ENCODE measurements around the gene SOX5. TPM values are rescaled to one million over a fixed set of nuclear protein-coding genes. Genes with fewer than 3 reads are reported as not detected.
A peak's percentile ranks its signal among the peaks of the same experiment; 100 is the strongest.

SOX5 gene
- total and polyA plus RNA-seq, 3 donors from 2014 or later: 26.0 to 93.3 (median 29.2) TPM

GRCh38 chr12:23954332-23954731 is 4.9 kb upstream of the SOX5 start:
- DNase-seq: no peak
- Histone ChIP-seq H3K36me3 (ENCODE audit: low read depth, missing control alignments) (no peaks in the 10 kb centered on the region), H3K4me3 (no peak overlapping the region), H3K4me1 (no peaks in the 10 kb centered on the region), H3K27me3 (no peaks in the 10 kb centered on the region), H3K27ac (no peak overlapping the region), H3K9me3 (no peaks in the 10 kb centered on the region)
- no peak for TF ChIP-seq POLR2A (IDR thresholded peaks at IDR 0.05)
- TF ChIP-seq, protein P1, sequence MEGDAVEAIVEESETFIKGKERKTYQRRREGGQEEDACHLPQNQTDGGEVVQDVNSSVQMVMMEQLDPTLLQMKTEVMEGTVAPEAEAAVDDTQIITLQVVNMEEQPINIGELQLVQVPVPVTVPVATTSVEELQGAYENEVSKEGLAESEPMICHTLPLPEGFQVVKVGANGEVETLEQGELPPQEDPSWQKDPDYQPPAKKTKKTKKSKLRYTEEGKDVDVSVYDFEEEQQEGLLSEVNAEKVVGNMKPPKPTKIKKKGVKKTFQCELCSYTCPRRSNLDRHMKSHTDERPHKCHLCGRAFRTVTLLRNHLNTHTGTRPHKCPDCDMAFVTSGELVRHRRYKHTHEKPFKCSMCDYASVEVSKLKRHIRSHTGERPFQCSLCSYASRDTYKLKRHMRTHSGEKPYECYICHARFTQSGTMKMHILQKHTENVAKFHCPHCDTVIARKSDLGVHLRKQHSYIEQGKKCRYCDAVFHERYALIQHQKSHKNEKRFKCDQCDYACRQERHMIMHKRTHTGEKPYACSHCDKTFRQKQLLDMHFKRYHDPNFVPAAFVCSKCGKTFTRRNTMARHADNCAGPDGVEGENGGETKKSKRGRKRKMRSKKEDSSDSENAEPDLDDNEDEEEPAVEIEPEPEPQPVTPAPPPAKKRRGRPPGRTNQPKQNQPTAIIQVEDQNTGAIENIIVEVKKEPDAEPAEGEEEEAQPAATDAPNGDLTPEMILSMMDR (IDR thresholded peaks at IDR 0.05): no peak
- intact Hi-C loops (cut with DNase I; ENCODE audit: low total_unique reads): no loop called here

DNA sequence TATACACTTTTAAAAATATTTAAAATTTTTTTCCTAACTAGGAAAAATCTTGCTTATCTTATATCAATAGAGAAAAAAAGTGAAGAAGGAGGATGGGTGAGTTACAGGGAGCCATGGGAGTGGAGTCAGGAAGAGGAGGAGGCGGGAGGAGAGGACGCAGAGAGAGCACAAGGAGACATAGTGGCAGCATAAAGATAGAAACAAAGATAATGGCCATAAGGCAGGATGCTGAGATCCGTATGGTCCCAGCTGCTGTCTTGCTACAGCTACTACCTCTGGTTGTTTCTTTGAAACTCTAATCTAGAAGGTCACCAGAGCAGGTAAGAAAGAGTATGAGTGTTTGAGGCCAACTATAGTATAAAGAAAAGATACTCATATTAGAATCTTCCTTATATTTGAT is 2.6 kb upstream of the SOX5 start:
- 85 to 88% methylated on average over 3 of the region's 3 CpGs for WGBS, 2 donors
- no peaks in the 10 kb centered on the region for H3K36me3 ChIP-seq (ENCODE audit: low read depth, missing control alignments)
- no peaks in the 10 kb centered on the region for H3K4me1 ChIP-seq
- DNase-seq: no peak
- H3K27ac ChIP-seq: no peak overlapping the region
- H3K4me3 ChIP-seq: no peak overlapping the region
- intact Hi-C loops (cut with DNase I; ENCODE audit: low total_unique reads): no loop called here
- no peaks in the 10 kb centered on the region for H3K27me3 ChIP-seq
- H3K9me3 ChIP-seq: no peaks in the 10 kb centered on the region
- TF ChIP-seq POLR2A (IDR thresholded peaks at IDR 0.05): no peak
- TF ChIP-seq, protein P1 (IDR thresholded peaks at IDR 0.05): no peak

- TF ChIP-seq, protein P1 (IDR thresholded peaks at IDR 0.05): no peak
- no peak for TF ChIP-seq POLR2A (IDR thresholded peaks at IDR 0.05)
- Histone ChIP-seq H3K27me3 (no peaks in the 10 kb centered on the region), H3K27ac (no peak overlapping the region), H3K9me3 (no peaks in the 10 kb centered on the region), H3K4me3 (peak overlapping the region; percentile 37 to 39), H3K36me3 (ENCODE audit: low read depth, missing control alignments) (no peaks in the 10 kb centered on the region), H3K4me1 (no peaks in the 10 kb centered on the region)
- intact Hi-C loops (cut with DNase I; ENCODE audit: low total_unique reads): no loop called here
- WGBS, 2 donors: 11 to 12% methylated on average over 10 to 11 of the region's 11 CpGs
- DNase-seq: peak; percentile 26
Measured at GRCh38 chr12:23950775-23951451, 1.4 kb upstream of the SOX5 start.

GRCh38 chr12:23950210-23950774 is 822 bp upstream of the SOX5 start:
- Histone ChIP-seq H3K27me3 (no peaks in the 10 kb centered on the region), H3K36me3 (ENCODE audit: low read depth, missing control alignments) (no peaks in the 10 kb centered on the region), H3K4me1 (no peaks in the 10 kb centered on the region), H3K4me3 (peak overlapping the region; percentile 37 to 39), H3K9me3 (no peaks in the 10 kb centered on the region), H3K27ac (no peak overlapping the region)
- DNase-seq: peak; percentile 22
- intact Hi-C loops (cut with DNase I; ENCODE audit: low total_unique reads): no loop called here
- 1 to 2% methylated on average over 17 of the region's 17 CpGs for WGBS, 2 donors
- no peak for TF ChIP-seq POLR2A (IDR thresholded peaks at IDR 0.05)
- TF ChIP-seq, protein P1 (IDR thresholded peaks at IDR 0.05): no peak

DNA sequence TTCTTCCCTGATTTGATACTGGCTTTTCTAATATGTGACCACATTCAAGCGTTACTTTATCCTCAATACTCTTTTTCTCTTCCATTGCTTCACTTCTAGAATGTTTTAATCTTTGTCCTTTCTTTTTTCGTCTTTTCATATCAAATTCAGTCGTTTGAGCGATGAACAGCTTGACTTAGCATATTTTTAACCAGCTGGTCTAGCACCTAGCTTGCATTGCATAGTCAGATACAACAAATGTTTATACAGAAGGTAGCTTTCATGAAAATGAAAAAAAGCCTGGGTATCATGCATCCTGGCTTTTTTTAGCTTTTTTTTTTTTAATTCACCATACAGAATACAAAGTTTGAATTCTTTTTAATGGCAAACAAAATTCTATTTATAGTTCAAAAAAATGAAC is 1.2 kb downstream of the SOX5 start:
- no peak for DNase-seq
- no peaks in the 10 kb centered on the region for H3K4me1 ChIP-seq
- H3K27me3 ChIP-seq: no peaks in the 10 kb centered on the region
- WGBS, 2 donors: 68 to 70% methylated on average over 4 of the region's 4 CpGs
- no peak for TF ChIP-seq POLR2A (IDR thresholded peaks at IDR 0.05)
- TF ChIP-seq, protein P1 (IDR thresholded peaks at IDR 0.05): no peak
- no peaks in the 10 kb centered on the region for H3K9me3 ChIP-seq
- no peak overlapping the region for H3K4me3 ChIP-seq
- H3K27ac ChIP-seq: no peak overlapping the region
- H3K36me3 ChIP-seq (ENCODE audit: low read depth, missing control alignments): no peaks in the 10 kb centered on the region
- intact Hi-C loops (cut with DNase I; ENCODE audit: low total_unique reads): no loop called here
